ENCODE data around the gene HUNK. TPM values are rescaled to one million over a fixed set of nuclear protein-coding genes. Genes with fewer than 3 reads are reported as not detected.
A peak's percentile ranks its signal among the peaks of the same experiment; 100 is the strongest.

Gene HUNK
- total RNA-seq, 2 experiments from 2014 or later = 0.21 to 0.24 TPM

GRCh38 chr21:31873275-31873695, 465 bp downstream of the HUNK start:
- no peak for ATAC-seq
- Mint-ChIP-seq H3K36me3 (ENCODE audit: low read depth) (no peaks in the 10 kb centered on the region), H3K4me3 (no peak overlapping the region), H3K27me3 (ENCODE audit: low read depth) (peaks cover 51% of the 10 kb centered on the region), H3K4me1 (ENCODE audit: low read depth) (peaks cover 6% of the 10 kb centered on the region), H3K9me3 (ENCODE audit: insufficient read depth) (no peaks in the 10 kb centered on the region), H3K27ac (no peak overlapping the region)
- POLR2A ChIA-PET = no interaction called here
- CTCF ChIA-PET = no interaction called here
- DNase-seq = no peak

GRCh38 chr21:31873696-31874599, 1.1 kb downstream of the HUNK start:
- Mint-ChIP-seq H3K36me3 (ENCODE audit: low read depth) (no peaks in the 10 kb centered on the region), H3K4me3 (no peak overlapping the region), H3K9me3 (ENCODE audit: insufficient read depth) (no peaks in the 10 kb centered on the region), H3K4me1 (ENCODE audit: low read depth) (peaks cover 6% of the 10 kb centered on the region), H3K27me3 (ENCODE audit: low read depth) (peaks cover 48% of the 10 kb centered on the region), H3K27ac (no peak overlapping the region)
- ChIA-PET CTCF (no interaction called here), POLR2A (no interaction called here)
- peak; percentile 60 for ATAC-seq
- peak; percentile 57 for DNase-seq

DNA sequence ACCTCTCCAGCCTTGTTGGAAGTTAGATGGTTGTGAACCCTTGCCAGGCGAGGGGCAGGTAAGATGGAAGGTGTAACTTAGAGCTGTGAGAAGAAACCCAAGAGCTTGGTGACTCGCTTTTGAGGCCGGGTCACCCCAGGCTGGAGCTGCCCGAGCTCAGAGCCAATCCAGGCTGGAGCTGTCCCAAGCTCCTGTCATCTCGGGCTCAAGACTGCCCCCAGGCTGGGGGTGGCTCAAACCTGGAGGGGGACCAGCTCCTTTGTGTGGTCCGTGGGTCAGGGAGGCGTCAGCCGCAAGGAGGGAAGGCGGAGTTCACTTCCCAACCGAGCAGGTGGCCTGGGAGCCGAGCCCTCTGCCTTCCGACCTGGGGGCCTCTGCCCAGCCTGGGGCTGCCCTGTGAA, 2.0 kb downstream of the HUNK start:
- CTCF ChIA-PET = no interaction called here
- ATAC-seq = no peak
- H3K27ac Mint-ChIP-seq = no peak overlapping the region
- H3K4me3 Mint-ChIP-seq = no peak overlapping the region
- no peaks in the 10 kb centered on the region for H3K36me3 Mint-ChIP-seq (ENCODE audit: low read depth)
- H3K9me3 Mint-ChIP-seq (ENCODE audit: insufficient read depth) = no peaks in the 10 kb centered on the region
- DNase-seq = no peak
- H3K4me1 Mint-ChIP-seq (ENCODE audit: low read depth) = peaks cover 6% of the 10 kb centered on the region
- H3K27me3 Mint-ChIP-seq (ENCODE audit: low read depth) = peaks cover 41% of the 10 kb centered on the region
- POLR2A ChIA-PET = no interaction called here

GRCh38 chr21:31875496-31876015, 2.7 kb downstream of the HUNK start:
- no peaks in the 10 kb centered on the region for H3K36me3 Mint-ChIP-seq (ENCODE audit: low read depth)
- H3K27me3 Mint-ChIP-seq (ENCODE audit: low read depth) = peaks cover 33% of the 10 kb centered on the region
- POLR2A ChIA-PET = no interaction called here
- H3K27ac Mint-ChIP-seq = no peak overlapping the region
- no peak overlapping the region for H3K4me3 Mint-ChIP-seq
- CTCF ChIA-PET = no interaction called here
- H3K4me1 Mint-ChIP-seq (ENCODE audit: low read depth) = peaks cover 6% of the 10 kb centered on the region
- DNase-seq (no peak), ATAC-seq (no peak)
- no peaks in the 10 kb centered on the region for H3K9me3 Mint-ChIP-seq (ENCODE audit: insufficient read depth)

- H3K27me3 Mint-ChIP-seq (ENCODE audit: low read depth) = peaks cover 19% of the 10 kb centered on the region
- H3K4me3 Mint-ChIP-seq = no peak overlapping the region
- H3K9me3 Mint-ChIP-seq (ENCODE audit: insufficient read depth) = no peaks in the 10 kb centered on the region
- no peaks in the 10 kb centered on the region for H3K36me3 Mint-ChIP-seq (ENCODE audit: low read depth)
- H3K4me1 Mint-ChIP-seq (ENCODE audit: low read depth) = peaks cover under 1% of the 10 kb centered on the region
- DNase-seq = no peak
- ChIA-PET POLR2A (no interaction called here), CTCF (no interaction called here)
- no peak for ATAC-seq
- no peak overlapping the region for H3K27ac Mint-ChIP-seq
These were observed 4.7 kb downstream of the HUNK start for GRCh38 chr21:31877463-31877957.

- ChIA-PET CTCF (no interaction called here), POLR2A (no interaction called here)
- Mint-ChIP-seq H3K27me3 (ENCODE audit: low read depth) (peaks cover 18% of the 10 kb centered on the region), H3K9me3 (ENCODE audit: insufficient read depth) (no peaks in the 10 kb centered on the region), H3K36me3 (ENCODE audit: low read depth) (no peaks in the 10 kb centered on the region), H3K4me1 (ENCODE audit: low read depth) (no peaks in the 10 kb centered on the region), H3K27ac (no peak overlapping the region), H3K4me3 (no peak overlapping the region)
- ATAC-seq (no peak), DNase-seq (no peak)
These were observed 6.0 kb downstream of the HUNK start for GRCh38 chr21:31878831-31879230.

GRCh38 chr21:31879241-31879650, 6.4 kb downstream of the HUNK start:
- no peak for ATAC-seq
- CTCF ChIA-PET = no interaction called here
- Mint-ChIP-seq H3K27me3 (ENCODE audit: low read depth) (peaks cover 18% of the 10 kb centered on the region), H3K27ac (no peak overlapping the region), H3K4me3 (no peak overlapping the region), H3K9me3 (ENCODE audit: insufficient read depth) (no peaks in the 10 kb centered on the region), H3K36me3 (ENCODE audit: low read depth) (no peaks in the 10 kb centered on the region), H3K4me1 (ENCODE audit: low read depth) (no peaks in the 10 kb centered on the region)
- DNase-seq = no peak
- POLR2A ChIA-PET = no interaction called here

DNA sequence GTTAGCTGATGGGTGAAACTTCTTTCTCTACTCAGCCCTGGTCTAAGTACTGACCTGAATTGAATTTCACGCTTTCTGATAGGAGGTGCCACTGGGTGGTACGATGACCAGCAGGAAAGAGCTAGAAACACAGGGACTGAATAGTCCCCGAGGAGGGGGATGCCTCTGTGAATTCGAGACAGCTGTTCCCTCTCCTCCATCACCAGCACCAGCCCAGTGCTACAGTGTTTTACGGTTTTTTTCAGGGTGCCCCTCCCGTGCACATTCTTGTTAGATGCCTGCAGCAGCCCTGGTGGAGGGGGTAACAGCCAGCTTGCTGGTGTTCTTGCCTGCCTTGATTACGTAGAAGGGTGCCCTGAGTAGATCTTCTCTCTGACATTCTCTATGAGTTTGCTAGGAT, 7.1 kb downstream of the HUNK start:
- no peak overlapping the region for H3K27ac Mint-ChIP-seq
- peaks cover 15% of the 10 kb centered on the region for H3K27me3 Mint-ChIP-seq (ENCODE audit: low read depth)
- ATAC-seq = no peak
- H3K9me3 Mint-ChIP-seq (ENCODE audit: insufficient read depth) = no peaks in the 10 kb centered on the region
- H3K4me3 Mint-ChIP-seq = no peak overlapping the region
- no peak for DNase-seq
- ChIA-PET CTCF (no interaction called here), POLR2A (no interaction called here)
- no peaks in the 10 kb centered on the region for H3K4me1 Mint-ChIP-seq (ENCODE audit: low read depth)
- H3K36me3 Mint-ChIP-seq (ENCODE audit: low read depth) = no peaks in the 10 kb centered on the region

- ATAC-seq = no peak
- DNase-seq = no peak
- POLR2A ChIA-PET = no interaction called here
- CTCF ChIA-PET = no interaction called here
- Mint-ChIP-seq H3K9me3 (ENCODE audit: insufficient read depth) (no peaks in the 10 kb centered on the region), H3K27me3 (ENCODE audit: low read depth) (peaks cover 8% of the 10 kb centered on the region), H3K27ac (no peak overlapping the region), H3K36me3 (ENCODE audit: low read depth) (no peaks in the 10 kb centered on the region), H3K4me3 (no peak overlapping the region), H3K4me1 (ENCODE audit: low read depth) (no peaks in the 10 kb centered on the region)
These were observed 8.0 kb downstream of the HUNK start for GRCh38 chr21:31880816-31881215.

DNA sequence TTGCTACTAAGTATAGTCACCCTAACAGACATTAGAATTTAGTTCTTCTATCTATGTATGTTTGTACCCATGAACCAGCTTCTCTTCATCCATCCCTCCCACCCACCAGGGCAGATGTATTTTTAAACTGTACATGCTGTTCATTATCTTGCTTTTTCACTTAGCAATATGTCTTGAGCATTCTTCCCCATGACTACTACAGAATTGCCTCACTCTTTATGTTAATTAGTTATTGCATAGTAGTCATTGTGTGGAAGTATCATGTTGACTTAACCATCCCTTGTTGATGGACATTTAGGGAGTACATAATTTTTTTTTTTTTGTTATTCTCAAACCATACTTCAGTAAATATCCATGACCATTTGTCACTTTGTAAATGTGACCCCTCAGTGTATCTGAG, 9.9 kb downstream of the HUNK start:
- Mint-ChIP-seq H3K27ac (no peak overlapping the region), H3K4me3 (no peak overlapping the region), H3K27me3 (ENCODE audit: low read depth) (no peaks in the 10 kb centered on the region), H3K4me1 (ENCODE audit: low read depth) (no peaks in the 10 kb centered on the region), H3K9me3 (ENCODE audit: insufficient read depth) (no peaks in the 10 kb centered on the region), H3K36me3 (ENCODE audit: low read depth) (no peaks in the 10 kb centered on the region)
- no peak for ATAC-seq
- DNase-seq = no peak
- CTCF ChIA-PET = no interaction called here
- POLR2A ChIA-PET = no interaction called here

GRCh38 chr21:31885146-31885545, 12.3 kb downstream of the HUNK start:
- ChIA-PET CTCF (no interaction called here), POLR2A (no interaction called here)
- DNase-seq = no peak
- no peaks in the 10 kb centered on the region for H3K4me1 Mint-ChIP-seq (ENCODE audit: low read depth)
- peaks cover 4% of the 10 kb centered on the region for H3K27me3 Mint-ChIP-seq (ENCODE audit: low read depth)
- no peaks in the 10 kb centered on the region for H3K9me3 Mint-ChIP-seq (ENCODE audit: insufficient read depth)
- no peak overlapping the region for H3K27ac Mint-ChIP-seq
- H3K4me3 Mint-ChIP-seq = no peak overlapping the region
- no peaks in the 10 kb centered on the region for H3K36me3 Mint-ChIP-seq (ENCODE audit: low read depth)
- ATAC-seq = no peak

GRCh38 chr21:31886915-31887314, 14.1 kb downstream of the HUNK start:
- DNase-seq (no peak), ATAC-seq (no peak)
- ChIA-PET CTCF (no interaction called here), POLR2A (no interaction called here)
- H3K9me3 Mint-ChIP-seq (ENCODE audit: insufficient read depth) = no peaks in the 10 kb centered on the region
- peaks cover 4% of the 10 kb centered on the region for H3K27me3 Mint-ChIP-seq (ENCODE audit: low read depth)
- no peaks in the 10 kb centered on the region for H3K36me3 Mint-ChIP-seq (ENCODE audit: low read depth)
- H3K27ac Mint-ChIP-seq = no peak overlapping the region
- no peaks in the 10 kb centered on the region for H3K4me1 Mint-ChIP-seq (ENCODE audit: low read depth)
- no peak overlapping the region for H3K4me3 Mint-ChIP-seq

Data from activated CD8-positive, alpha-beta T cell treated with anti-CD3 and anti-CD28 coated beads, Interleukin-2, amount 10 ng/mL, durations not matched to agents 7 days and 5 days (primary cell).